CD4-positive, alpha-beta T cell treated with Interleukin-2 at 100 ng/mL for 4 hours (primary cell): ENCODE data around the gene EDC4.
"Not testable (repeated sequence)": the region's sequence is repeated elsewhere in the genome, so short reads cannot be mapped to it uniquely, and the experiment has no call there.

ENCODE experiments used
- DNase-seq: peaks from one replicate; pipeline ENCODE4 v3.0.0-alpha.2; 2020; ENCODE audit warnings: low spot score

Gene EDC4

DNA sequence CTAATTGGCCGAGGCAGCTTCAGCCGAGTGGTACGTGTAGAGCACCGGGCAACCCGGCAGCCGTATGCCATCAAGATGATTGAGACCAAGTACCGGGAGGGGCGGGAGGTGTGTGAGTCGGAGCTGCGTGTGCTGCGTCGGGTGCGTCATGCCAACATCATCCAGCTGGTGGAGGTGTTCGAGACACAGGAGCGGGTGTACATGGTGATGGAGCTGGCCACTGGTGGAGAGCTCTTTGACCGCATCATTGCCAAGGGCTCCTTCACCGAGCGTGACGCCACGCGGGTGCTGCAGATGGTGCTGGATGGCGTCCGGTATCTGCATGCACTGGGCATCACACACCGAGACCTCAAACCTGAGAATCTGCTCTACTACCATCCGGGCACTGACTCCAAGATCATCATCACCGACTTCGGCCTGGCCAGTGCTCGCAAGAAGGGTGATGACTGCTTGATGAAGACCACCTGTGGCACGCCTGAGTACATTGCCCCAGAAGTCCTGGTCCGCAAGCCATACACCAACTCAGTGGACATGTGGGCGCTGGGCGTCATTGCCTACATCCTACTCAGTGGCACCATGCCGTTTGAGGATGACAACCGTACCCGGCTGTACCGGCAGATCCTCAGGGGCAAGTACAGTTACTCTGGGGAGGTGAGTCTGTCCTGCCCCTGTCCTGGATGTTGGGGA, 36.3 kb downstream of the EDC4 start:
- DNase-seq = no peak

DNA sequence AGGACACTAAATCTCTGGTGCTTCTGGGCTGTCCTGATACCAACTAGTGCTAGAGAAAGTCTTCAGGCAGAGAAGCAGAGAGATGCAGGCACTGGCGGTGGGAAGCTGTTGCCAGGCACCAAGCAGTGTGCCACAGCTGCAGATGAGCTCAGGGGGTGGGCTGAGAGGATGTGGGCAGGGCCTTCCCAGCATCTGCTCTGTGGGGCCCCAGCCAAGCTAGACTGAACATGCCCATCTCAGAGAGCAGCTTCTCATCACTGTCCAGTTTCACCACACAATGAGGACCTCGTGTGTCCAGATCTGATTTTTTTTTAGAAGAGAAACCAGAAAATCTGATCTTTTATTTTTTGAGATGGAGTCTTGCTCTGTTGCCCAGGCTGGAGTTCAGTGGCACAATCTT, 37.3 kb downstream of the EDC4 start:
- no peak for DNase-seq

DNA sequence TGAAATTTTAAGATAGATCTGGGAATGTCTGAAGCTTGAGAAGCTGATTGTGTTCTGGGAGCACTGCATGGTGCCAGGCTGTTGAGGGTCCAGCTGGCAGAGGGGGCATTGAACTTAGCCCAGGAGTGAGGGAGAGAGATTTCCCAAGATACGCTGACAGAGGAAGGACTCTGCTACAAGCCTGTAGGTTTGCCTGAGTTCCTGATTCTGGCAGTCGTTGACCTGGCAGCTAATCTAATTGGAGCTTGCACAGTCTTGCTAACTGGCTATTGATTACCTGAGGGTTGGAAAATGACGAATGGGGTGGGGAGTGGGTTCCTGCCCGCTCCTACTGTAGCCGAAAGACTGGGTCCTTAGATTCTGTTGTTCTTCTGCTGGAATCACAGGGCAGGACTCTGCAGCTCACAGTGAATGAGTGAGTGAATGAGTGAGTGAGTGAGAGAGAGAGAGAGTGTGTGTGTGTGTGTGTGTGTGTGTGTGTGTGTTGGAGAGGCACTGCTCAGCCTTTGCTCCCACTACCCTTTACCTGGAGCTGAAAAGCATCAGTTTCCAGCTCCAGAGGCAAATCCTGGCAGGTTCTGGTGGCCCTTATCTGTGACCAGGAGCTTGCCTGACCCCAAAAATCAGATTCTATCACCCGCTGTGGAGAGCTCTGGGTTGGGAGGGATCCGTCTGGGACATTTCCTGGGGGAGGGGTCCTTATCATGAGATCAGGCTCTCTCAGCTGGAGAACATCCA, 42.1 kb downstream of the EDC4 start:
- no peak for DNase-seq

DNA sequence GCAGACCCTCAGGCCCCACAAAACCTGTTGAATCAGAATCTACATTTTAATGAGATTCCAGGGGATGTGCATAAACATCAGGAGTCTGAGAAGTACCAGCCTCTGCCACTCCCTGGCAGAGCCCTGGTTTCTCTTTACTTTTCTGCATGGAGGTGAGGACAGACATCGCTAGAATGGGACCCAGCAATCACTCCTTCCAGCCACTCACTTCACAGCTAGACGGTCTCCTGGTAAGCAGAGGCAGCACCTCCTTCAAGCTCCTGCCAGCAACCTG, 42.6 kb downstream of the EDC4 start:
- DNase-seq = not testable (repeated sequence)

DNA sequence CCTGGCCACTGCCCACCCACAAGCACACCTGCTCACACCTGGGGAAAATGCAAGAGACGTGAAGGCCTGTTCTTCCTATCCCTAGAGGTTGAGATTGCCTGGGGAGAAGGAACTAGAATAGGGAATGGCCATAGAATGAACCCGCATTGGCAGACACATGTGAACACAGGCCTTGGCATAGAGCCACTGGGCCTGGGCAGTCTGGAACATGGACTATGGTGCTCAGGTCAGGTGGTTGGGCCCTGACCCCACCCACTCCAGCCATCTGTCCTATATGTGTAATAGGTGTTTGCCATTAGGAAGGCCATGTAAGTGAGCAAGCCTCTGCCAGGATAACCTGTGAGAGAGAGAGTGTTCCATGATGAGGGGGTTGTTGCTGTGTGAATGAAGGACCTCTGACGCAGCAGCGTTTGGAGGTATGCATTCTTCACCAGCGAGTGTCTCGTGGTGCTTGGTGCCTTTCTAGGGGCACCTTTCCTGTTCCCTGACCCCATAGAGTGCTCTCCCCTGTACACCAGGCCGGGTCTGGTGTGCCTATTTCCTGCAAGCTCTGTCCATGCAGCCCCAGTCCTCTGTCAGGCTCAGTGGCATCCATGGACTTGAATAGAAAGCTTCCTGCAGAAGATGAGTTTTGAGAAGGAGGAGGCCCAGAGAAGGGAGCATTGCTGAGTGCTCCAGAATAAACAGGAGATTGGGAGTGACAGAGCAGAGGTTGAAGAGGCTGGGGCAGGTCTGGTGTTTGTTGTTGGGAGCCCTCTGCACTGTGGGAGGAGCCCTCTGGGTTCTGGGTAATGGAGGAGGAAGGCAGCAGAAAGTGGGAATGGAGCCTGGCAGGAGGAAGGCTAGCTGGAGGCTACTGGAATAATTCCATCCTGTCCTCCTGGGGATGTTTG, 43.2 kb downstream of the EDC4 start:
- no peak for DNase-seq

DNA sequence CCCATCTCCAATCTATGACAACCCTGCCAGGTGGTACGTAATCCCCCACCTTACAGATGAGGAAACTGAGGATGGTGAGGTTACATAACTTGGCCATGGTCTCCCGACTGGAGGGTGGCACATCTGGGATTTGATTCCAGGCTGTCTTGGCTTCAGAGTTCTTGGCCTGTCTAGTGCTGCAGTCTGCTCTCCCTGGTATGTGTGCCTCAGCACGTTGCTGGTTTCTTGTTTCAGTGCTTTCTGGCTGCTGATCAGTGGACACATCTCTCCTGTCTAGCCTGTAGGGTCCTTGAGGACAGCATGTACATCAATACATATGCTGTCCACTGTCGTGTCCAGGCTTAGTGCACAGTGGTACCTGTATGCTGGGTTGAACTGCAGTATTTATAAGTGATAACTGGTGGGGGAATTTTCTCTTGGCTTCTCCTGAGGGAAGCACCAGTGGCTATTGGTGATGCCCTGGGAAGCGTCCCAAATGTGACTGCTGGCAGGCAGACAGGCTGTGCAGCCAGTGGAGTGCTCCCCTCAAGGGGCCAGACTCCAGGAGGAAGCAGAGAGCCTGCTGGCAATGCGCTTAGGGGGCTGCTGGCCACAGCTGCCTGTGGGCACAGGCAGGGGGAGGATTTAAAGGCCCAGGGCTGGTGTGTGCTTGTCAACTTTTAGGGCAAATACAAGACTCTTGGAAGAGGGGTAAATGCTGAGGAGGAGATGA, 44.4 kb downstream of the EDC4 start:
- no peak for DNase-seq

DNA sequence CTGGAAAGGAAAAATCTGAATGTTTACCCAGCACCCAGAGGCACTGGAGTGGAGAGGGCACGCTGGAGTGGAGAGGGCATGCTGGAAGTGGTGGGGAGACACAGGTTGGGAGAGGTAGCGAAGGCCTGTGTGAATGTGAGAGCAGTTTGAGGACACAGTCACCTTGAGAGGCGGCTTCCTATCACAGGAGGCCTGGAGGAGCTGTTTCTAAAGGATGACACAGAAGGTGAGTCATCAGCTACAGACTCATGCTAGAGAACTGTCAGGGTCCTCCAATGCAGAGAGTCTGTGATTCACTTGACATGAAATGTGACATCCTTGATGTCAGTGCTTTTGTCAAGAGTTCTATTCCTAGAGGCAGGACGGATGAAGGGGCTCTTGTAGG, 45.0 kb downstream of the EDC4 start:
- DNase-seq = peak; percentile 64

DNA sequence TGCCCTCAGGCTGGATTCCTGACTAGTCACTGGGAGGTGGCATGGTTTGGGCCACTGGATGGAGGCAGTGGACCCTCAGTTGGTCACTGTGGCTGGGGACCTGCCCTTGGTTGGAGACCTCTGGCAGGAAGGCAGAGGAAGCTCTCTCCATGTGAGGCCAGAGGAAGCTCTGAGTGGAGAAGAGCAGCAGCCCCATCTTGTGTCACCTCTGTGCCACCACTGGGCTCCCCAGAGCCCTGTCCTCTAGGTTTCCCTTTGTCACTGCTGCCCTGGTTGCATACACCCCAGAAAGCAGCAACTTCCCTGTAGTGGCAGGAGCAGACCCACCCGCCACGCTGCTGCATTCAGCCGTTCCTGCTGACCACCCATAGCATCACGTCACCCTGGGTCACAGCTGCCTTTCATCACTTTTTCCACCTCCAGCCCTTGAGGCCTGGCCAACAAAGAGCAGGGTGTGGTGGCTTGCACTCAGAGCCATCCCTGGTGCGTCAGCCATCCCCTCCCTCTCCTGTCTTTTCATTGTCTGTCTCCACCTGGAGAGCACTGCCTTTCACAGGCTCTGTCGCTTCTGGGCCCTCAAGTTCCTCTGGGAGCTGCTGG, 46.9 kb downstream of the EDC4 start:
- no peak for DNase-seq

DNA sequence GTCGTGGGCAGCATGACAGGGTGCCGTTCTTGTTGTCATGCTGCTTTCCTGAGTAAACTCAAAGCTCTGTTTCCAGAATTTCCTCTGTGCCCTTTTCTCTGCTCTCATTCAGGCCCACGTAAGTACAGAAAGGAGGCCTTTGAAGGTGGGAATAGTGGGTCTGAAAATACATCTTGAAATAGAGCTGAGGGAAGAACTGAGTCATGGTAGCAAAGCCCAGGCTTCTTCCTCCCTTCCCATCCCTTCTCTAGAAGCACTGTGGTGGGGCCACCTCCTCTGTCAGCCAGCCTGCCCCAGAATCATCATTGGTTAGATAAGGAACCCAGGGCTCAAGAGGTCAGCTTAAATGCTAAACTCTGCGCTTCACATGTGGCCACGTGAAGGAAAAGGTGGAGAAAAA, 49.4 kb downstream of the EDC4 start:
- DNase-seq = no peak

DNA sequence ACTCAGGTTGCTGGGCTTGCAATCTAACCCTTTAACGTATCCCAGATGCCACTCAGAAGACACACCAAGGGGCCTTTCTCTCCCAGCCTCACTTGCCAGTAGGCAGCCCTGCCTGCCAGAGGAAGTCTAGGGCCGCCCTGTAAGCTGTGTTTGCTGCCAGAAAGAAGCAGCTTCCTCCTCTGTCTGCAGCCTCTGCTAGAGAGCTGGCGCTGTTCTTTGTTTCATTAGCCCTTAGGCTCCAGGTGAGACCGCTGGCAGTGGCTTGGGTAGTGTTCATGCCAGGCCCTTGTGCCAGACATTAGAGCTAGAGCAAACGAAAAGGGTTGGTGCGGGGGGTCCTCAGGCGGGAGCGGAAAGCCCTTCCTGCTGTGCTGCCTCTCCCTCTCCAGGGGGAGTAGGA, 49.9 kb downstream of the EDC4 start:
- no peak for DNase-seq

DNA sequence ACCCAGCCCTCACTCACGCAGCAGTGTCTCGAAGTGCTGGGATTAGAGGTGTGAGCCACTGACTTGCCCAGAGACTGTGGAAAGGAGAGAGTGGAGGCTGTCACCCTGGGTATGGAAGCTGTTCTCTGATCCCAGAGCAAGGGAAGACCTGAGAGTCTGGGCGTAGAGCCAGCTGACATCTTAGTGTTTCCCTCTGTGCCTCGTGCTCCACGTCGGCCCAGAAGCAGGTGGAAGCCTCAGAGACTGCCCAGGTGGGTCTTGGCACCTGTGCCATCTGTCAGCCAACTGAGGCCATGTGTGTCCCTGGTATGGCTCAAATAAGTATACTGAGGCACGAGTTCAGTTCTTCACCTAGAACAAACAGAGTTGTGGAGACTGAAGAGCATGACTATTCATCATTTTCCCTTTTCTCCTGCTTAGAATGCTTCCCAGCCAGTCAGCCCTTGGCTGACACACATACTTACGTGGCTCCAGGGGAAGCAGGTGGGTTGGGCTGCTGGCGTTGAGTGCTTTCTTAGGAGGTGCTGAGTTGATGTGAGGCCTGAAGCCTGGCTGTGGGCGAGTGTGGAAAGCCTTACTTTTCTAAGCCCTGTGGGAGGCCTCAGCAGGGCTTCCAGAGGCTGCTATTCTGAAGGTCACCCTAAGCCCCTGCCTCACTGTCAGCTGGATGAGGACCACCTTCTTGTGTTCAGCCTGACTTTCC, 50.7 kb downstream of the EDC4 start:
- no peak for DNase-seq

DNA sequence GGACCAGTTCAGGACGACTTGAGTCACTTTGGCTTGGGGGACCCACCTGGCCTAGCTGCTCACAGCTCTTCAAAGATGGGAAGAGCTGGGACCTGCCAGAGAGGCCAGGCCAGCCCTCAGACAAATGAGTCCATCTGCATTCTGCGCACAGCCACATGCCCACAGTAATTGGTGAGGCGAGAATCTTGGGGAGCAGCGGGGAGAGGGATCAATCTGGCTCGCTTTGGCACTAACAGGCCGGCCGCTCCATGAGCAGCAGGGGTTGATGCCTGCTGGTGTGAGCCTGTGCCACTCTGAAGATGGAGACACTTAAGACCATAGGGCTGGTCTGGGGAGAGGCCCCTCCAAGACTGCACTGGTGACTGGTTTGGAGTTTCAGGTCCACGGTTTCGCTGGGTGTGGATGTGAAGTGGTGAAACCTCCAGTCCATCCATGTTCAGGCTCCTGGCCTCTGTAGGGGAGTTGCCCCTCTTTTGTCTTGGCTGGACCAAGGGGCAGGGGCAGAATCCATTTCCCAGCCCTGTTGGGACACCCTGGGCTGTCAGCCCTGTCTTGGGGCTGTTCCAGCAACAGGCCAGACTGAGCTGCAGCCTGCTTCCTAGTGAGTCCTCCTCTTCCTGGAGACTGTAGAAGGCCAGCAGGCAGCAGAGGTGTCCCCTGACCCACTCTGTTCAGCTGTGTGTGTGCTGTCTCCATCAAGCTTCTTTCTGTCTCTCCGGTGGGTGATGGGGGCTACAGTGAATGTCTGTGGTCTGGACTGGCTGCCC, 51.5 kb downstream of the EDC4 start:
- no peak for DNase-seq

DNA sequence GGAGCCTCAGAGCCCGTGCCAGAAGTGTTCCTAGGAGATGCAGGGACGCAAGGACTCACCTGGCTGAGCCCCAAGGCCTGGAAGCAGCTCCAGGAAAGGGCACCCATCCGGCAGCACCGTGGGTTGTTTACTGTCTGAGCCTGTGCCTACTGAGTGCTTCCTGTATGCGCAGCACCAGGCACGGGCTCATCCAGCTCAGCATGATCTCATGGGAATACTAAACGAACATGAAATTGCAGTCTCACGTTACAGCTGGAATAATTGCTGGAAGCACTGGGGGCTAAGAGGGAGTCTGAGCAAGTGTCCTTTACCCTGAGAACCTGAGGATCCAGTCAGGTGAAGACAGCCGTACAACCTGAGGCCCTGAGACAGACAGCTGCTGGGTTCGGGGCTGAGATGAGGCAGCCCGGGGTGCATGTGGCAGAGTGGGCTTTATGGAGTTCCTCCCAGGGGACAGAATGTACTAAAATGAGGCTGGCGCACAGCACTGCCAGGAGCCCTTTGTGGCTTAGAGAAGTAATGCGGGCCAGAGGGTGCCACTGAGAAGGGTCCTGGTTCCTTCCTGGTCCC, 53.4 kb downstream of the EDC4 start:
- DNase-seq = no peak

DNA sequence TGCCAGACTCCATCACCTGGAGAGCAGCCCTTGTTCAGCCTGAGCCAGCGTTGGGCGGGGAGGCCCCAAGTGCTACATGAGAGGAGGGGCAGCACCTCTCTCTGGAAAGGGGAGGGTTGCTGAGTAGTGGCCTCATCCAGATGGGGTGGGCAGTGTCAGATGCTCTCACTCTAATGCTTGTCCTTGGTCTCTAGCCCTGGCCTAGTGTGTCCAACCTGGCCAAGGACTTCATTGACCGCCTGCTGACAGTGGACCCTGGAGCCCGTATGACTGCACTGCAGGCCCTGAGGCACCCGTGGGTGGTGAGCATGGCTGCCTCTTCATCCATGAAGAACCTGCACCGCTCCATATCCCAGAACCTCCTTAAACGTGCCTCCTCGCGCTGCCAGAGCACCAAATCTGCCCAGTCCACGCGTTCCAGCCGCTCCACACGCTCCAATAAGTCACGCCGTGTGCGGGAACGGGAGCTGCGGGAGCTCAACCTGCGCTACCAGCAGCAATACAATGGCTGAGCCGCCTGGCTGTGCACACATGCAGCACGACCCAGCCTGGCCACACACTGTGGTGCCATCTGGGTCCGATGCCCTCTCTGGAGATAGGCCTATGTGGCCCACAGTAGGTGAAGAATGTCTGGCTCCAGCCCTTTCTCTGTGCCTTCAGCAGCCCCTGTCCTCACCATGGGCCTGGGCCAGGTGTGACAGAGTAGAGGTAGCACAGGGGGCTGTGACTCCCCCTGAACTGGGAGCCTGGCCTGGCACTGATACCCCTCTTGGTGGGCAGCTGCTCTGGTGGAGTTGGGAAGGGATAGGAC, 54.5 kb downstream of the EDC4 start:
- DNase-seq = no peak

DNA sequence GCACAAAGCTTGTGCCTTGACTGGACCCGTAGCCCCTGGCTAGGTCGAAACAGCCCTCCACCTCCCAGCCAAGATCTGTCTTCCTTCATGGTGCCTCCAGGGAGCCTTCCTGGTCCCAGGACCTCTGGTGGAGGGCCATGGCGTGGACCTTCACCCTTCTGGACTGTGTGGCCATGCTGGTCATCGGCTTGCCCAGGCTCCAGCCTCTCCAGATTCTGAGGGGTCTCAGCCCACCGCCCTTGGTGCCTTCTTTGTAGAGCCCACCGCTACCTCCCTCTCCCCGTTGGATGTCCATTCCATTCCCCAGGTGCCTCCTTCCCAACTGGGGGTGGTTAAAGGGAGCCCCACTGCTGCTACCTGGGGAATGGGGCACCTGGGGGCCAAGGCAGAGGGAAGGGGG, 55.3 kb downstream of the EDC4 start:
- no peak for DNase-seq

DNA sequence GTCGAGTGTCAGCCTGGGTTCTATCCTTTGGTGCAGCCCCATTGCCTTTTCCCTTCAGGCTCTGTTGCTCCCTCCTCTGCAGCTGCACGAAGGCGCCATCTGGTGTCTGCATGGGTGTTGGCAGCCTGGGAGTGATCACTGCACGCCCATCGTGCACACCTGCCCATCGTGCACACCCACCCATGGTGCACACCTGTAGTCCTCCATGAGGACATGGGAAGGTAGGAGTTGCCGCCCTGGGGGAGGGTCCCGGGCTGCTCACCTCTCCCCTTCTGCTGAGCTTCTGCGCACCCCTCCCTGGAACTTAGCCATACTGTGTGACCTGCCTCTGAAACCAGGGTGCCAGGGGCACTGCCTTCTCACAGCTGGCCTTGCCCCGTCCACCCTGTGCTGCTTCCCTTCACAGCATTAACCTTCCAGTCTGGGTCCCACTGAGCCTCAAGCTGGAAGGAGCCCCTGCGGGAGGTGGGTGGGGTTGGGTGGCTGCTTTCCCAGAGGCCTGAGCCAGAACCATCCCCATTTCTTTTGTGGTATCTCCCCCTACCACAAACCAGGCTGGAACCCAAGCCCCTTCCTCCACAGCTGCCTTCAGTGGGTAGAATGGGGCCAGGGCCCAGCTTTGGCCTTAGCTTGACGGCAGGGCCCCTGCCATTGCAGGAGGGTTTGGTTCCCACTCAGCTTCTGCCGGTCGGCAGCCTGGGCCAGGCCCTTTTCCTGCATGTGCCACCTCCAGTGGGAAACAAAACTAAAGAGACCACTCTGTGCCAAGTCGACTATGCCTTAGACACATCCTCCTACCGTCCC, 55.9 kb downstream of the EDC4 start:
- peak; percentile 81 for DNase-seq

DNA sequence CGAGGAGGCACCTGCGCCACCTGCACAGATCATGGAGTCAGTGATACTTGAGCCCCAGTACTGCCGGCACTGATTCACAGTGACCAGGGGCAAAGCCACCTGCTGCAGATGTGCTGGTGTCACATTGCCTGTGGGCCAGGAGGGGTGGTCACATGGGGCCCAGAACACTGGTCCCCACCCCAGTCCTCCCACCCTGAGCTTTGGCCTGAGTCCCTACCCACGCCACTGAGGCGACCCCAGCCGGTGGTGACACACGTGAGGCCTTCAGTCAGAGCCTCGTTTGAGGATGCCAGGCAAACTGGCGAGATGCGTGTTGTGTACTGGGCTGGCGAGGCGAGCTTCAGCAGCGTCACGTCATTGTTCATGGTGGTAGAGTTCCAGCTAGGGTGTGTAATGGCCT, 57.3 kb downstream of the EDC4 start:
- no peak for DNase-seq

DNA sequence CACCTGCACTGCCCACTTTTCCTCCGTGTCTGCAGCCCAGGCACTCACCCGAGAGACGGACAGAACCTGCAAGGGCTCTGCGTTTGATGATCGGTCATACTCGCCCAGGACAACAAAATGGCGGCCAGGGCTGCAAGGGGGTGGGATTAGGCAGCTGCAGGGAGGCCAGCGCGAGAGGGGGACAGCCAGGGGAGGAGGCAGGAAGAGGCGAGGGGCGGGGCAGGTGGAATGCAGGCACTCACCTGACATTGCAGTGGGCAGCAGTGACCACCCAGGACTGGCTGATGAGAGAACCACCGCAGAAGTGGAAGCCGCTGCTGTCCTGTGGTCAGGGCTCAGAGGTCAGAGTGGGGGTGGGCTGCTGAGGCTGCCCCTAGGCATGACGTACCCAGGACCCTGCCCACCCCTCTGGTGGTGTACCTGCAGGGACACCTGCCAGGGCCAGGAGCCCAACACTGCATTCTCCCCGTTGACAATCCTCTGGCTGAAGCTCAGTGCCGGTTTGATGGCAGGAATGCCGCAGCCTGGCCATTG, 57.9 kb downstream of the EDC4 start:
- DNase-seq = no peak
